ENCODE results near the gene MAD1L1.

- no peak for TF ChIP-seq RAD21 (IDR thresholded peaks at IDR 0.05)
- TF ChIP-seq SP1 (IDR thresholded peaks at IDR 0.05), result no peak
- no peak for TF ChIP-seq GABPA (IDR thresholded peaks at IDR 0.05 in 1 of 2, conservative IDR thresholded peaks at IDR 0.05 in 1 of 2)
- TF ChIP-seq TAF1 (conservative IDR thresholded peaks at IDR 0.05), result no peak
Measured at GRCh38 chr7:1844951-1845390, 387.8 kb downstream of the MAD1L1 start.
